Ascending aorta (tissue), 2 donors: ENCODE results near the gene TTC21B. TPM values are rescaled to one million over a fixed set of nuclear protein-coding genes. Genes with fewer than 3 reads are reported as not detected.

Experiments used
- DNase-seq, 2 donors: peaks; one replicate each; pipeline ENCODE4 v3.0.0-alpha.2; 2019; ENCODE audit warnings: low spot score in 2 of 2
- H3K27ac ChIP-seq, 2 donors: fragments of 200-600 bp; sonication (generic); one replicate each; pipeline ENCODE4 v1.5.1; 2016 to 2017; ENCODE audit warnings: mild to moderate bottlenecking in 1 of 2
- H3K27me3 ChIP-seq: fragments of 200-600 bp; sonication (generic); one replicate; pipeline ENCODE4 v1.5.1; 2017
- H3K36me3 ChIP-seq, 2 donors: fragments of 200-600 bp; sonication (generic); one replicate each; pipeline ENCODE4 v1.5.1; 2016
- H3K4me1 ChIP-seq, 2 donors: fragments of 200-600 bp; sonication (generic); one replicate each; pipeline ENCODE4 v1.5.1; 2016 to 2017; ENCODE audit warnings: mild to moderate bottlenecking in 1 of 2
- H3K4me3 ChIP-seq, 2 donors: fragments of 200-600 bp; sonication (generic); one replicate each; pipeline ENCODE4 v1.5.1; 2016 to 2017; ENCODE audit warnings: mild to moderate bottlenecking in 1 of 2
- H3K9me3 ChIP-seq, 2 donors: fragments of 200-600 bp; sonication (generic); one replicate each; pipeline ENCODE4 v1.5.1; 2016
- intact Hi-C: fragments of 100-400 bp; cut with DNase I; formaldehyde crosslinking; loops from one replicate; pipeline ENCODE4 v1.15.1; 2023
- total RNA-seq: library from RNA; depleted of rRNA; stranded (reverse); fragments of >200 nt; gene quantifications from one replicate; pipeline ENCODE4 v1.1.0, GENCODE V29; 2016
- TF ChIP-seq, protein P1 (sequence below), 3 experiments: fragments of 200-600 bp in 2 of 3; fragments of 450-650 bp in 1 of 3; sonication (generic) in 2 of 3; IDR thresholded peaks; one replicate each; pipeline ENCODE4 v1.5.1; 2016 to 2019; ENCODE audit warnings: antibody characterized with exemption in 3 of 3, mild to moderate bottlenecking in 1 of 3, moderate library complexity in 1 of 3

The TTC21B gene
- total RNA-seq, 1 donor from 2014 or later, result 5.5 TPM

DNA sequence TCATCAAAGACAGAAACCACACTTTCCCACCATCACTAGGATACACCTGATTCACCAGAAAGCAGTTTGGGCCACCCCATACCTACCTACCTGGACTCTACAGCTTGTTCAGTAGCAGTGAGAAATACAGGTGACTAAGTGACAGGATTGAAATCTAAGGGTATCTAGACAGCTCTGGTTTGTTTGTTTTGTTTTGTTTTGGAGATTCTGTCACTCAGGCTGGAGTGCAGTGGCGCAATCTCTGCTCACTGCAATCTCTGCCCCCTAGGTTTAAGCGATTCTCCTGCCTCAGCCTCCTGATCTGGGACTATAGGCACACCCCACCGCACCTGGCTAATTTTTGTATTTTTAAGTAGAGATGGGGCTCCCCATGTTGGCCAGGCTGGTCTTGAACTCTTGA lies 3.1 kb downstream of the TTC21B start:
- no peak overlapping the region for H3K27ac ChIP-seq
- TF ChIP-seq, protein P1, sequence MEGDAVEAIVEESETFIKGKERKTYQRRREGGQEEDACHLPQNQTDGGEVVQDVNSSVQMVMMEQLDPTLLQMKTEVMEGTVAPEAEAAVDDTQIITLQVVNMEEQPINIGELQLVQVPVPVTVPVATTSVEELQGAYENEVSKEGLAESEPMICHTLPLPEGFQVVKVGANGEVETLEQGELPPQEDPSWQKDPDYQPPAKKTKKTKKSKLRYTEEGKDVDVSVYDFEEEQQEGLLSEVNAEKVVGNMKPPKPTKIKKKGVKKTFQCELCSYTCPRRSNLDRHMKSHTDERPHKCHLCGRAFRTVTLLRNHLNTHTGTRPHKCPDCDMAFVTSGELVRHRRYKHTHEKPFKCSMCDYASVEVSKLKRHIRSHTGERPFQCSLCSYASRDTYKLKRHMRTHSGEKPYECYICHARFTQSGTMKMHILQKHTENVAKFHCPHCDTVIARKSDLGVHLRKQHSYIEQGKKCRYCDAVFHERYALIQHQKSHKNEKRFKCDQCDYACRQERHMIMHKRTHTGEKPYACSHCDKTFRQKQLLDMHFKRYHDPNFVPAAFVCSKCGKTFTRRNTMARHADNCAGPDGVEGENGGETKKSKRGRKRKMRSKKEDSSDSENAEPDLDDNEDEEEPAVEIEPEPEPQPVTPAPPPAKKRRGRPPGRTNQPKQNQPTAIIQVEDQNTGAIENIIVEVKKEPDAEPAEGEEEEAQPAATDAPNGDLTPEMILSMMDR (IDR thresholded peaks at IDR 0.05), result no peak
- no peak for DNase-seq
- H3K27me3 ChIP-seq, result no peaks in the 10 kb centered on the region
- intact Hi-C loops, result loop anchor here (5.0 kb wide), 1 partner anchor 958 kb away; no protein-coding TSS in a partner anchor
- peaks cover 0 to 16% of the 10 kb centered on the region in 2 donors for H3K4me1 ChIP-seq
- peaks cover 3 to 12% of the 10 kb centered on the region in 2 donors for H3K36me3 ChIP-seq
- H3K4me3 ChIP-seq, result no peak overlapping the region
- no peaks in the 10 kb centered on the region for H3K9me3 ChIP-seq

DNA sequence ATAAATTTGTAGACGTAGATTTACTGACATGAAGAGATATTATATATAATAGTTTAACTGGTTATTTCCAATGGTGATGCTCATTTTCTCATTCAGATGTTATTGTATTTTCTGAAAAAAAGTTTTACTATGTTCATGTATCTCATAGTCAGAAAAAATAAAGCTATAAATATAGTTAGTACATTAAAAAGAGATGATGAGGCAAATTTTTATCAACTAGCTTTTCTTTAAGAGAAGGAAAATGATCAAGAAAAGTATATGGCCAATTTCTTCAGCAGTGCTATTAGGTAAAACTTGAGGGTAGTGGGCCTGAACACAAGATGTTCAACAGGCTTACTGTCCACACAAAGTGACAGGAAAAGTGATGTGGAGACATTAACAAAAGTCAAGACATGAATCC lies 11.7 kb downstream of the TTC21B start:
- intact Hi-C loops, result no loop called here
- Histone ChIP-seq H3K9me3 (no peaks in the 10 kb centered on the region), H3K36me3 (peaks cover 26 to 40% of the 10 kb centered on the region in 2 donors), H3K27ac (no peak overlapping the region), H3K4me3 (no peak overlapping the region), H3K4me1 (no peaks in the 10 kb centered on the region), H3K27me3 (no peaks in the 10 kb centered on the region)
- TF ChIP-seq, protein P1 (IDR thresholded peaks at IDR 0.05), result no peak
- DNase-seq, result no peak

DNA sequence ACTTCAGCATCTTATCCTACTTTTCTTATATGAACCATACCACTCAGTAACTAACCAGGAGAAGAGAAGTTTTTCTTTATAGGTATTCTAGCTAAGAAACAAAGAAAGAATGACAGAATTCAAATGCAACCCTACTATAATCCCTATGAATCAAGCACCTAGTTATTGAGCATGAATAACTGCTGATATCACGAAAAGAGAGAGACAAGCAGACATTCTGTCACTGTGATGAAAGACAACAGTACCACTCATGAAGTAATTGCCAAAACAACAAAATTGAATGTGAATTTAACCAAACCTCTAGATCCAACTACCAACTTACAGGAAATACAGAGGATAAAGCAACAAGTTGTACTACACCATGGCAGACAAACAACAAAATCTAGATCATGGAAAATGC lies 15.3 kb downstream of the TTC21B start:
- Histone ChIP-seq H3K36me3 (peaks cover 20 to 34% of the 10 kb centered on the region in 2 donors), H3K9me3 (no peaks in the 10 kb centered on the region), H3K4me3 (no peak overlapping the region), H3K27ac (no peak overlapping the region), H3K27me3 (no peaks in the 10 kb centered on the region), H3K4me1 (no peaks in the 10 kb centered on the region)
- intact Hi-C loops, result no loop called here
- TF ChIP-seq, protein P1 (IDR thresholded peaks at IDR 0.05), result no peak
- no peak for DNase-seq

DNA sequence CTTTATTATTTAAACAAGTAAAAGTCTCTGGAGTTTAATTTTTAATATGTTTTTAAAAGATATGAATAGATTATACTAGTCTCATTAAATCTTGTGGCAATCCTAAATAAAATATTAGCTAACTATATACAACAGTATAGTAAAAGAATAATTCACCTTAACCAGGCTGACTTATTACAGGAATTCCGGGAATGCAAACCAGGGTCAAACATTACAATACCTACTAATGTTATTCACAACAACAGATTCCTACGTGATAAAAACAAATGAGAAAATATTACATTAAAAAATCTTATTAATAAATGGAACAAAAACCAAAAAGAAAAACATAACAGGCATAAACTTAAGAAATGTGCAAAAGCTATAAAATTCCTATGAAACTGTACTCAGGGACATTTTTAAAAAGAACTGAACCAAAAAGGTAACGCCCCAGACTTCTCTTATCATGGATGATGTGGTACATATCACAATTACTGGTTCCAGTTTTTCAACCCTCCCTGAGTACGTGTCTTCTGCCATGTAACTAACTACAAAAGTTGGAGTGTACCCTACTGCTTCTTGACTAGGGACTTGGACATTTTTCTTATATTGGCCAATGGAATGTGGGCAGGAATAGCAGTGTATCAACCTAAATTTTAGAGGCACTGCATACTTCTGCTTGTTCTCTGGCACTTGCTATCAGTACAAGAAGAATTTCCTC lies 20.2 kb downstream of the TTC21B start:
- TF ChIP-seq, protein P1 (IDR thresholded peaks at IDR 0.05), result no peak

DNA sequence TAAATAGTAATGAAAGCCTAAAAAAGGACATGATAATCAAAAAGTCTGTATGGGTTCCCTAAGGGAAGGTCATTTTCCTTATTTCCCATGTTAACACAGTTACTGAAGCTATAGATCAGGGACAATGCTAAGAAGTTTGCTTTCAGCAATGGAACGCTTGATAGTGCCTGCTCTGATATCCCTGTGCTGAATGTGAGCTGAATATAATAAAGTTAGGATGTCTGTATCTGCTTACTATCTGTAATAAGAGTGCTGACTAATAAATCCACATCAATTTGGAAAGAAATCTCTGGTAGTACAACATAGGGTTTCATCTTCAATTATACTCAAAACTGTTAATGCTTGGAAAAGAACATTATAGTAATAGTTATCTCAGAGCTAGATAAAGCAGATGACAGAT lies 25.8 kb downstream of the TTC21B start:
- intact Hi-C loops, result no loop called here
- H3K4me3 ChIP-seq, result no peak overlapping the region
- H3K27ac ChIP-seq, result no peak overlapping the region
- H3K36me3 ChIP-seq, result peaks cover 36 to 58% of the 10 kb centered on the region in 2 donors
- TF ChIP-seq, protein P1 (IDR thresholded peaks at IDR 0.05), result no peak
- no peaks in the 10 kb centered on the region for H3K9me3 ChIP-seq
- no peak for DNase-seq
- H3K4me1 ChIP-seq, result no peaks in the 10 kb centered on the region
- no peaks in the 10 kb centered on the region for H3K27me3 ChIP-seq

More for the DNA sequence above, 20.2 kb downstream of the TTC21B start:
- Histone ChIP-seq H3K36me3 (peaks cover 29 to 50% of the 10 kb centered on the region in 2 donors), H3K4me1 (no peaks in the 10 kb centered on the region), H3K4me3 (no peak overlapping the region), H3K27me3 (no peaks in the 10 kb centered on the region), H3K27ac (no peak overlapping the region), H3K9me3 (no peaks in the 10 kb centered on the region)
- no peak for DNase-seq
- intact Hi-C loops, result no loop called here
